Liver (tissue), 9 donors: ENCODE measurements around the gene FMN1. TPM values are rescaled to one million over a fixed set of nuclear protein-coding genes. Genes with fewer than 3 reads are reported as not detected.

Experiments
- DNase-seq: peaks from one replicate; pipeline ENCODE4 v3.0.0-alpha.2; 2017; ENCODE audit warnings: low spot score
- H3K27ac ChIP-seq, 2 donors: one replicate each; pipeline ENCODE4 v1.7.0; 2013; ENCODE audit warnings: inconsistent platforms in 2 of 2, low read length in 2 of 2, control low read depth in 1 of 2, low read depth in 1 of 2, mild to moderate bottlenecking in 1 of 2
- H3K27me3 ChIP-seq, 4 donors: one replicate each; pipeline versions ENCODE4 v1.6.1 to v1.7.0; 2013; ENCODE audit warnings: low read length in 3 of 4, inconsistent platforms in 1 of 4, mild to moderate bottlenecking in 1 of 4, moderate library complexity in 1 of 4; ENCODE audit not compliant: control insufficient read depth in 4 of 4, insufficient read depth in 4 of 4
- H3K36me3 ChIP-seq, 4 donors: one replicate each; pipeline versions ENCODE4 v1.6.1 to v1.7.0; 2013; ENCODE audit warnings: low read length in 3 of 4, mild to moderate bottlenecking in 3 of 4, low read depth in 1 of 4, moderate library complexity in 1 of 4; ENCODE audit not compliant: control insufficient read depth in 4 of 4, insufficient read depth in 3 of 4
- H3K4me1 ChIP-seq, 4 donors: one replicate each; pipeline versions ENCODE4 v1.6.1 to v1.7.0; 2013; ENCODE audit warnings: low read length in 3 of 4, mild to moderate bottlenecking in 3 of 4, moderate library complexity in 1 of 4; ENCODE audit not compliant: control insufficient read depth in 4 of 4, insufficient read depth in 4 of 4
- H3K4me3 ChIP-seq, 3 donors: one replicate each; pipeline versions ENCODE4 v1.6.1 to v1.7.0; 2013; ENCODE audit warnings: low read length in 3 of 3, control low read depth in 1 of 3, low read depth in 1 of 3, mild to moderate bottlenecking in 1 of 3
- H3K9ac ChIP-seq, 2 donors: one replicate each; pipeline ENCODE4 v1.7.0; 2013; ENCODE audit warnings: low read length in 2 of 2, mild to moderate bottlenecking in 2 of 2, moderate library complexity in 2 of 2, control low read depth in 1 of 2, low read depth in 1 of 2
- H3K9me3 ChIP-seq, 4 donors: one replicate each; pipeline versions ENCODE4 v1.6.1 to v1.7.0; 2013; ENCODE audit warnings: low read length in 3 of 4; ENCODE audit not compliant: control insufficient read depth in 4 of 4
- ATF3 ChIP-seq: IDR thresholded peaks from 2 replicates; pipeline ENCODE4 v1.6.1; 2016; ENCODE audit warnings: antibody characterized with exemption
- CTCF ChIP-seq: fragments of 150-350 bp; IDR thresholded peaks from 2 replicates; pipeline ENCODE4 v1.5.1; 2017; ENCODE audit warnings: improper control_type of control experiment, low read depth, low read length; ENCODE audit not compliant: missing input control
- EGR1 ChIP-seq, 2 donors: IDR thresholded peaks; 2 replicates each; pipeline ENCODE4 v1.6.1; 2016 to 2018; ENCODE audit warnings: antibody characterized with exemption in 2 of 2, low read depth in 2 of 2
- FOXA1 ChIP-seq: IDR thresholded peaks from 2 replicates; pipeline ENCODE4 v1.6.1; 2016; ENCODE audit warnings: antibody characterized with exemption
- FOXA2 ChIP-seq: IDR thresholded peaks from 2 replicates; pipeline ENCODE4 v1.6.1; 2016; ENCODE audit warnings: antibody characterized with exemption
- GABPA ChIP-seq, 2 donors: IDR thresholded peaks in 1 of 2; conservative IDR thresholded peaks in 1 of 2; 2 replicates each; pipeline ENCODE4 v1.6.1; 2016; ENCODE audit warnings: antibody characterized with exemption in 2 of 2, mild to moderate bottlenecking in 1 of 2, moderate library complexity in 1 of 2
- HNF4A ChIP-seq, 2 donors: conservative IDR thresholded peaks; 2 replicates each; pipeline ENCODE4 v1.6.1; 2016; ENCODE audit warnings: antibody characterized with exemption in 2 of 2, mild to moderate bottlenecking in 2 of 2
- HNF4G ChIP-seq: IDR thresholded peaks from 2 replicates; pipeline ENCODE4 v1.6.1; 2016; ENCODE audit warnings: antibody characterized with exemption
- JUND ChIP-seq, 2 donors: IDR thresholded peaks; 2 replicates each; pipeline ENCODE4 v1.6.1; 2016; ENCODE audit warnings: antibody characterized with exemption in 2 of 2
- MAX ChIP-seq: IDR thresholded peaks from 2 replicates; pipeline ENCODE4 v1.6.1; 2016; ENCODE audit warnings: antibody characterized with exemption
- NR2F2 ChIP-seq: IDR thresholded peaks from 2 replicates; pipeline ENCODE4 v1.6.1; 2016; ENCODE audit warnings: antibody characterized with exemption
- RAD21 ChIP-seq, 2 donors: IDR thresholded peaks; 2 replicates each; pipeline ENCODE4 v1.6.1; 2016; ENCODE audit warnings: antibody characterized with exemption in 2 of 2, mild to moderate bottlenecking in 2 of 2
- REST ChIP-seq: IDR thresholded peaks from 2 replicates; pipeline ENCODE4 v1.6.1; 2016; ENCODE audit warnings: antibody characterized with exemption, mild to moderate bottlenecking
- RXRA ChIP-seq, 2 donors: IDR thresholded peaks; 2 replicates each; pipeline ENCODE4 v1.6.1; 2017 to 2018; ENCODE audit warnings: antibody characterized with exemption in 2 of 2, mild to moderate bottlenecking in 1 of 2
- SP1 ChIP-seq: IDR thresholded peaks from 2 replicates; pipeline ENCODE4 v1.6.1; 2018; ENCODE audit warnings: antibody characterized with exemption, mild to moderate bottlenecking
- TAF1 ChIP-seq: conservative IDR thresholded peaks from 2 replicates; pipeline ENCODE4 v1.6.1; 2016; ENCODE audit warnings: antibody characterized with exemption, mild to moderate bottlenecking
- YY1 ChIP-seq: IDR thresholded peaks from 2 replicates; pipeline ENCODE4 v1.6.1; 2016; ENCODE audit warnings: antibody characterized with exemption, mild to moderate bottlenecking
- ZBTB33 ChIP-seq: IDR thresholded peaks from 2 replicates; pipeline ENCODE4 v1.6.1; 2016; ENCODE audit warnings: antibody characterized with exemption
- WGBS: extraction: QIAGEN DNeasy Blood & Tissue Kit; methylation state at CpG from one replicate; pipeline ENCODE4 v1.1.7; 2013; 5-methylcytosine and 5-hydroxymethylcytosine counted together
- polyA plus RNA-seq, 2 donors: library from polyadenylated mRNA; stranded (reverse) in 1 of 2; unstranded in 1 of 2; fragments of 200-250 nt in 1 of 2; fragments of >200 nt in 1 of 2; fragmentation: Nextera tagmentation in 1 of 2; extraction: Ambion mirVana in 1 of 2; gene quantifications; one replicate each; pipeline versions ENCODE4 v1.2.1 to v1.2.3, GENCODE V29; 2013 to 2015
- total RNA-seq, 2 donors: library from RNA; depleted of rRNA; stranded (reverse); fragments of >200 nt; gene quantifications; one replicate each; pipeline ENCODE4 v1.2.3, GENCODE V29; 2014
- donor health status: healthy.
- donor health status: healthy.
- donor health status: healthy.
- donor health status: healthy.
- donor health status: healthy.

Gene FMN1
- total and polyA plus RNA-seq, 4 donors: 0.21 to 5.4 (median 0.53) TPM

- Histone ChIP-seq H3K9me3 (no peaks in the 10 kb centered on the region), H3K27me3 (no peaks in the 10 kb centered on the region), H3K27ac (no peak overlapping the region), H3K4me1 (no peaks in the 10 kb centered on the region), H3K36me3 (no peaks in the 10 kb centered on the region), H3K4me3 (no peak overlapping the region), H3K9ac (no peak overlapping the region)
- WGBS: 22% methylated on average over 4 of the region's 4 CpGs
- TF ChIP-seq ZBTB33: no peak
- peak; percentile 75 to 82 for TF ChIP-seq RAD21 (IDR thresholded peaks at IDR 0.05)
- TF ChIP-seq CTCF: peak; percentile 42
- no peak for DNase-seq
Measured at GRCh38 chr15:33086500-33087121, 107.9 kb downstream of the FMN1 start.

GRCh38 chr15:33084661-33085060 is 109.9 kb downstream of the FMN1 start:
- WGBS: 79% methylated on average over 4 of the region's 4 CpGs
- Histone ChIP-seq H3K27me3 (no peaks in the 10 kb centered on the region), H3K27ac (no peak overlapping the region), H3K4me3 (no peak overlapping the region), H3K9me3 (no peaks in the 10 kb centered on the region), H3K36me3 (no peaks in the 10 kb centered on the region), H3K4me1 (no peaks in the 10 kb centered on the region), H3K9ac (no peak overlapping the region)
- TF ChIP-seq REST: no peak
- TF ChIP-seq RXRA (IDR thresholded peaks at IDR 0.05): no peak
- no peak for TF ChIP-seq HNF4G
- no peak for TF ChIP-seq CTCF
- no peak for TF ChIP-seq HNF4A (conservative IDR thresholded peaks at IDR 0.05)
- TF ChIP-seq SP1: no peak
- no peak for TF ChIP-seq FOXA1
- TF ChIP-seq YY1: no peak
- no peak for TF ChIP-seq TAF1
- no peak for TF ChIP-seq EGR1 (IDR thresholded peaks at IDR 0.05; ENCODE audit: low read depth in 2 of 2)
- TF ChIP-seq NR2F2: no peak
- TF ChIP-seq FOXA2: no peak
- no peak for TF ChIP-seq ATF3
- no peak for TF ChIP-seq ZBTB33
- TF ChIP-seq MAX: no peak
- no peak for TF ChIP-seq JUND (IDR thresholded peaks at IDR 0.05)
- TF ChIP-seq GABPA (IDR thresholded peaks at IDR 0.05 in 1 of 2, conservative IDR thresholded peaks at IDR 0.05 in 1 of 2): no peak
- TF ChIP-seq RAD21 (IDR thresholded peaks at IDR 0.05): no peak
- DNase-seq: no peak
